GM21423 (cell line): ENCODE data around the gene SCARF2.

Experiments used
- ATAC-seq: cut with Tn5 transposase; IDR thresholded peaks from one replicate; pipeline ENCODE4 v1.9.1; 2021; ENCODE audit warnings: mild to moderate bottlenecking, moderate library complexity; ENCODE audit not compliant: unreplicated experiment

The SCARF2 gene

DNA sequence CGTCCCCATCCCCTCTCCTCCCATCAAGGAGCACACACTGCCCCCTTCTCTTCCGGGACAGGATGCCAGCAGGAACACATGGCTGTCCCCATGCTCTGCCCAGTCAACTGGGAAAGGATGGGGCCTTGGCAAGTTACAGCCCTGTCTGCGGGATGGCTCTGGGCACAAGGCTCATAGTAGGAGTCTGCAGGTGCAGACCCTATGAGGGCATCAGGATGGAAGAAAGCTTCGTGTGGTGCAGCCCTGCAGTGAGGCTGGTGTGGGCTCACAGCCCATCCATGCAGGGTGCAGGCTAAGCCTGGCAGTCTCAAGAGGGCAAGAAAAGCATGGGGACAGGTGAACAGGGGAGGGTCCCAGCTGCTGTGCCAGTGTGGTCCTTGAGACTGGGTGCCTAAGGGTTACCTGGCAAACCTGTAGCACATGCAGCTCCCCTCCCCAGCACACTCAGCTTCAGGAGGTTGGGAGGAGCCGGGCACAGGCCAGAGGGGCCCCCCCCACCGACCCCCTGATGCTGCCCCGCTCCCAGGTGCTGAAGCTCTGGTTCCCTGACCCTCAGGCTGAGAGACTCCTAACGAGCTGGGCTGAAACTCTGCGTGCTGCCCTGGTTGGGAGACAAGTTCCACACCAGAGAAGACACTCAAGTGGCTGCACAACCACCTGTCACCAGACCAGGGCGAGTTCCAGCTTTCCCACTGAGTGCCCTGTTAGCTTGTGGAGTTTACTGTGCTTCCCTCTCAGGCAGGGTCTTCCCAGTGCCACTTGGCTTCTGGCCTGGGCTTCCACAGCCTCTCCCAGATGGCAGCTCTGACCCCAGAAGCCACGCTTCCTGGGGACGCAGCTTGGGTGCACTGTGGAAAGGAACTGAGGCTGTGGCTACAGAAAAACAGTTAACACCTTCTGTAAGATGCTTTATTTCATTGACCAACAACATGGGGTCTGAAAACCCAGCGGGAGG lies 3.3 kb upstream of the SCARF2 start:
- no peak for ATAC-seq

DNA sequence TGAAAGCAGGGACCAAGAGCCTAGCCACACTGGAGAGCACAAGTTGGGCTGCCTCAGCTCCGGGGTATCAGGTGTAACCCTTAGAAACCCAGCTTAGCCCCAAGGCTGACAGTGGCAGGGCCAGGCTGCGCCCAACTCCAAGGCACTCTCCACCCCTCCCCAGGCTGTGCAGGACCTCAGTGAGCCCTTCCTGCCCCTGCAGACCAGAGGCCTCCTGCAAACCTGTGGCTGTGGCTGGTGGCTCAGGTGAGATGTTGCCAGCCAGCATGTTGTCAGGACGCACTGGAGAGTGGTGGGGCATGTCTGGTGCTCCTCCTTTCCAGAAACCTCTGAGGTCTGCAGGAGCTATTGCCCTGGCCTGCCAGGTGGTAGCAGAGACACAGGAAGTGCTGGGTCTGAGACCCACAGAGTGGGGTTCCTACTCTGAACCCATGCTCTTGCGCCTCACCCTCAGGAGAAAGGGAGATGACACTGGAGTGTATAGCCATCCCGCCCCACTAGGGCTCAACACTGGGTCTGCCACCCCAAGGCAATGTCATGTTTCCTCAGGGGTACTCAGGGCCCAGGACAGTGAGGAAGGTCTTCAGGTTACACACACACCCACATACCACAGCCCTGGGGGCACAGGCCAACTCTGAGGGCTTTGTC lies 2.4 kb upstream of the SCARF2 start:
- ATAC-seq: no peak

DNA sequence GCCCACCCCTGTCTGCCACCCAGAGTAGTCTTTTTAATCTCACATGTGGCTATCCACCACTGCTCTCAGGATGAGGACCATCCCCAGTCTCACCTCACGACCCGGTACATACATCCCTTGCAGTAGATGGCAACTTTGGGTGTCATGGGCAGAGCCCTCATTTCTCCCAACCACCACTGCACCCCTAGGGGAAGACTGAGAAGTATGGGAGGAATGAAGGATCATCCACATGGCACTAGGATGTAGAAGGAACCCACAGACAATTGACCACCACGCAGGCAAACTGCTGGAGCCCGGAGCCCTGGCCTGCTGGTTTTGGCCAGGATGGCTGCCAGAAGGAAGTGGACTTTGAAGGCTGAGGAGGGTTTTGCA lies 1.9 kb upstream of the SCARF2 start:
- ATAC-seq: no peak

DNA sequence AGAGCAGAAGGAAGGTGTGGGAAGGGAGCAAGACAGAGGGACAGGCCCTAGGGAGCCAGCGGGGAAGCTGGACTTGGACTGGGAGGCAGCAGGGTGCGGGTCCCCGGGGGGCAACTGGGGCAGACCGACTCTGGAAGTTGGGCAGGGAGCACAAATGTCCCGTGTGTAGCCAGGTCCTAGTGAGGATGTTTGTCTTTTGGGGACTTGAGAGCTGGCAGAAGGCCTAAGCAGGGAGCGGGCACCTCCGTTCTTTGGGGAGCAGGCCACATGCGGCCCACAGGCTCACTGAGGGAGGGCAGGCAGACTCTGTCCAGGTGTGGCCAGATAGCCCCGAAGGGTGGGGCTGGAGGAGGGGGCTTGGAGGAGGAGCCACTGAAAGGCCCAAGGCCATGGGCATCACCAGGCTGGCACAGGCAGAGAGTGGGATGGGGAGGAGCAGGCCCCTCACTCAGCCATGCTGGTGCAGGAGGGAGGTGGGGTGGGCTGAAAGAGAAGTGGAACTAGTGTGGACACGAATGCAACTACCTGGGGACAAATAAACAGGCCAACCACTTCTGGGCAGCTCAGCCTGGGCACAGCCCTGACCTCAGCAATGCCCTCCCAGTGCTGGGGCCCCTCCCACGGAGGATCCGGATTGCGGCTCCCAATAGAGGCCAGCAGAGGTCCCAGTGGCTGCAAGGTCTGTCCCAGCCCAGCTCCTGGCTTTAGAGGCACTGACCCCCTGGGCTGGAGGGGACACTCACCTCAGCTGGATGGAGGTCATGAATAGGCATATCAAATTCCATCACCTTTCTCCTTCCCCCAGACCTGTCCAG lies 1.3 kb upstream of the SCARF2 start:
- no peak for ATAC-seq

DNA sequence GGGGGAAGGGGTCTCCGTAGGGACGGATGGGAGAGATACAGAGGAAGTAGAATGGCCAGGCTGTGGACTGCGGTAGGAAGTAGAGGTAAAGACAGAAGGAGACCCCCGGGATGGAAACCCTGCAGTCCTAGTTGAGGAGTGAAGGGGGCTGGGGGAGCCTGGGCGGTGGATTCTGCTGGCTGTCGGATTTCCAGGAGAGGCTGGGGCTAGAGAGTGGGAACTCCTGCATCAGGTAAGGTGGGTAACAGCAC lies 727 bp upstream of the SCARF2 start:
- ATAC-seq: no peak

DNA sequence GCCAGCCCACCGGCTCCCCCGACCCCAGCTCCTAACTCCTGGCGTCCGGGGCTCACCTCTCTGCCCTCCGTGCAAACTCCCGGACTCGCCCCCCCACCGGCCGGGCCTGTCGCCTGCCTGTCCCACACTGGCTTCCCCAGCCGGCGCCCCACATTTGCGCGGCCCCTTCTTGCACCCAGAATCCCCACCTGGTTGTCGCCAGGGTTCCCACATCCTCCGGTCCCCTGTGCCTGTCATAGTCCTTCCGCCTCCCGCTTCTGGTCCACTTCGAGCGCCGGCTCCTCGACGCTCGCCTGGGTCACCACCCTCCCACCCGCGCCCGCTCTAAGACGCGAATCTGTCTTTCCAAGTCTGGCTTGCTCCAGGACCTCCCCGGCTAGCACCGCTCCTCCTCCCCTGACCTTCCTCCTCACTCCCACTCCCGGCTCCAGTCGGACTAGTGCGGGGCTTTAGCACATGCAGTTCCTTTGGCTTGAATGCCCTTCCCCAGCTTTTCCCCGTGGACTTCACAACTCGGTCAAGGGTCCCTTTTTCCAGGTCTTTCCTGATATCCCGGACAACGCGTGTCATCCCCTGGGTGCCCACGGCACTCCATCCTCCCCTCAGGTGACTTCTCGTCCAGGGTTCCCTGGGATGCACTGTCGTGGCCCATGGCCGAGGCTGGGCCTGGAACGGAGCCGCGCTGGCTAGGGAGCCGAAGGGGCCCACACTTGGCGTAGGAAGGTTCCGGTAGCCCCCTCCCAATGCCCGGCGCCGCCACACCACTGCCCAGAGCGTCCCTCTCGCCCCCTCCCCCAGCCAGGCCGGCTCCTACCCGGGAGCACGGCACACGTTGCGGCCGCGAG lies 635 bp downstream of the SCARF2 start:
- no peak for ATAC-seq

DNA sequence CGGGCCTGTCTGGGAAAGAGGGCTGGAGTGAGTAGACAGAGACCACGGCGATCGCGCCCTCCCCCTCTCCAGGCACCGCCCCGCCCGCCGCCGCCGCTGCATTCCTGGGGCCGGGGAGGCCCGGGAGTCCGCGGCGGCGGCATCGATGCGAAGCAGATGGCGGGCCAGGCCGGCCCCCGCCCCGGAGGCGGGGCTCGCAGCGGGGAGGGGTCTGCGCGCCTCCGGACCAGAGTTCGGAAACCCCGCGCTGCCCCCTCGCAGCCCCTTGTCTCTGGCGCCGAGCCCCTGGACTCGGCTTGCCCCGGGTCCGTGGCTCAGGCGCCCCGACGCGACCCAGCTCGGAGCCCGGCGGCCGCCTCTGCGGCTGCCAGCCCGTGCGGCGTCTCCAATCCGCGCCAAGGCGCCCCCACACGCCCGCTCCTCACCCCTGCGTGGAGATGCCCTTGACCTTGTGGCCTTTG lies 1.3 kb downstream of the SCARF2 start:
- ATAC-seq: no peak

DNA sequence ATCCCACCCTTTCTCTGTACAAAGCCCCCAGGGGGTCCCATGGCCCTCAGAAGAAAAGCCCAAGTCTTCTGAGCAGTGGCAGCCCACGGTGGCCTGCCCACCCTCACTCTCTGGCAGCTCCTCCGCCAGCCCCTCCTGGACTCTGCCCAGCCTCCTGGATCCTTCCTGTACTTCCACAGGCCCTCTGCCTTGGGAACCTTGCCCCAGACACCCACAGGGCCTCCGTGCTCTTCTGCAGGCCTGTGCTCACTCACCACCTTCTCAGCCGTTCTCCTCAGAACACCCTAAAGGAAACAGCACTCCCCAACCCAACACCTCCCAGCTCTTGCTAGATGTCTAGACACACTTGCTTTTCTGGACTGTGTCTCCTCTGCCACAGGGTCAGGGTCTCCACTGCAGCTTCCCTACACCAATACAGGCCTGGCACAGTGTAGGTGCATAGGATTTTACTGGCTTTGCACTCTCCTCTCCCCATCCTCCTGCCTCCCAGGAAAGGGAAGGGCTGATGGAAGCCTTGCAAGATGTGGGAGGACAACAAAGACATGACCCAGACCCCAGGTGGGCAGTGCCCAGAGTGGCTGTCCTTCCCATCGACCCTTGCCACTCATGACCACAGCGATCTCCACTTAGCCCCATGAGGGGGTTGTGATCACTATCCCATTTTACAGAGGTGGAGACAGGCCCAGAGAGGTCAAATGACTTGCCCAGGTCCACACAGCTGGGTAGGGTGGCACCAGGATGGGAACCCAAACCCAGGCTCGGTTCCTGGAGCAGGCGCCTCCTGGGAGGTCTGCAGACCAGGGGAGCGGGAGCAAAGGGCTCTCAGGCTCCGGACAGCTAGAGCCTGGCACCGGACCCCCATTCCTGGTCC lies 2.0 kb downstream of the SCARF2 start:
- ATAC-seq: no peak

DNA sequence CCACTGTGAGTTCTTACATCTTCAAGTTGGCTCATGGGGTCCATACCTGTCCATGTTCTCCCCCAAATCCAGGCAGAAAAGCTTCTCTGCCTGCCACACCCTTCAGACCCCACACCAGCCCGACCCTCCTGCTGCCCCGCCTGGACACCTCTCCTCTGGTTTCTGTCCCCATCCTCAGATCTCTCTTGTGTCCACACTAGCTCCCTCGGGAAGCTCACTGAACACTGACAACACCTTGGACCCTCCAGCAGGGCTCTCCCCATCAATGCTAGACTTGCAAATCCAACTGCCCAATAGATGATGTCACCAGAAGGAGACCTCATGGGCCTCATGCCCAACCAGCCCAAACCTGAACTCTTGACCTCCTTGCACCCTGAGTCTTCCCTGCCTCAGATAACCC lies 2.9 kb downstream of the SCARF2 start:
- ATAC-seq: no peak

DNA sequence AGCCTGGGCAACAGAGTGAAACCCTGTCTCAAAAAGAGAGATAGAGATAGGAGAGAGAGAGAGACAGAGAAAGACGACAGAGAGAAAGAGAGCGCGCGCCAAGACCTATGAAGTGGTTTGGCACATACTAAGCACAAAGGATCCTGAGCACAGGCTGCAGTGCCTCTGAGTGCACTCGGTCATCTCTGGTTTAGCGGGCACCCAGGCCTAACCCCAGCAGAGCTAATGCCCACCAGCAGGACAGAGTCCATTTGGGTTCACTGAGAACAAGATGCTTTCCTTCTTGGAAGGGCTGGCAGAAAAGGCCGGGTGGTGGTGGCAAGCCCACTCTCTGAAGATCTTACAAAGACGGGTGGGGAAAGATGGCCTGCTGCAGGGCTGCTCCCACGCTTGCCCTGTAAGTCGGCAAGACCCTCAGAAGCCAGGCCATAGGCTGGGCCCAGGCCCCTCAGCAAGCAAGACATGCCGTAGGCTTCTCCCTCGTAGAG lies 3.3 kb downstream of the SCARF2 start:
- no peak for ATAC-seq

DNA sequence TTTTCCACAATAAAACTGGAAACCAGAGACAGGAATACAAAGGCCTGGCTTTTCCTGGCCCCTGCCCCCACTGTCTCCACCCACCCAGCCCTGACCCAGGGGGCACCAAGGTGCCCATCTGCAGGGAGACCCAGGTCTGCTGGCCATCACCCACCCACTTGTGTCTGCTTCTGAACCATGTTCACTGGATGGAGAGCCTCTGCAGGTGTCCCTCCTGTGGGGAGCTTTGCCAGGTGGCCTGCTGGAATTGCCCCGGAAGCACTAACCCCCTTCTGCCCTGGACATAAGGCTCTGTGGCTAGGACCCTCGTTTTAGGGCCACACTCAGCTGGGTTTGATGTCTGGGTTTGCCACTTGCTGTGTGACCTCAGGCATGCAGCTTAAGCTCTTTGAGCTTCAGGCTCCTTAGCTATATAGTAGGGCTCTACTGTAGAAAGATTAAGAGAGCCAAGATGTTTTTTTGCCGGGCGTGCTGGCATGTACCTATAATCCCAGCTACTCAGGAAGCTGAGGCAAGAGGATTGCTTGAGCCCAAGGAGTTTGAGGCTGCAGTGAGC lies 3.9 kb downstream of the SCARF2 start:
- ATAC-seq: no peak

DNA sequence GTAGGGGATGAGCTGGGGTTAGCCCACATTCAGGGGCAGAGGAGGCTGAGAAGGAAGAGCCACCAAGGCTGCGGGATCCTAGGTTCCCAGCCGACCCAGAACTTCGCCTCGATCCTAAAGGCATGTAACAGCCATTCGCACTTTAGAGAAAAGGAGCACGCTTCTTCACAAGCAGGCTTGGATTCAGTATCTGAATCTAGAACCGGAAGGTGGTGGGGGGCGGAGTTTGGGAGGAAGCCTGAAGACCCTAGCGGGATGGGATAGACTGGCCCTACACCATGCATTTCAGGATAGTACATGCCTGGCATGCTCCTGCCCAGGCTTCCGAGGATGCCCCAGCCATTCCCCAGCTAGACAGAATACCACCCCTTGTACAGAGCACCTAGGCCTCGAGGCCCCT lies 4.4 kb downstream of the SCARF2 start:
- ATAC-seq: no peak

DNA sequence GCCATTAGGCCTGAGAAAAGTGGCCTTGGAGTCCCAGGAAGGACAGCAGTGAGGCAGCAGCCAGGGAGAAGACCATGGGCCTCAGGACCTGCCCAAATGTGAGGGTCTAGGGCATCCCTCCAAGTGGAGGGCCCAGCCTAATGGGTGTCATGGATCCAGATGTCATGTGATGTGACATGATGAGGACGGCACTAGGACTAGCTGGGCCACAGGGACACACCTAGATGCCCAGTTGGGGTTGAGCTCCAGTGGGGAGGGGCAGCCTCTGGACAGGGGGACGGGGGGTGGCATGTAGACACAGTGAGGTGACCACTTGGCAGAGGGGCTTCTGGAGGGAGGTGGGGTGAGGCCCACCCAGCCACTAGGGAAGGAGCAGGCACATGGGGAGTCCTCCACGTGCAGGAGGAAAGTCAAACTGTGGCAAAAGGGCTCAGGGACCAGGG lies 5.4 kb downstream of the SCARF2 start:
- no peak for ATAC-seq

DNA sequence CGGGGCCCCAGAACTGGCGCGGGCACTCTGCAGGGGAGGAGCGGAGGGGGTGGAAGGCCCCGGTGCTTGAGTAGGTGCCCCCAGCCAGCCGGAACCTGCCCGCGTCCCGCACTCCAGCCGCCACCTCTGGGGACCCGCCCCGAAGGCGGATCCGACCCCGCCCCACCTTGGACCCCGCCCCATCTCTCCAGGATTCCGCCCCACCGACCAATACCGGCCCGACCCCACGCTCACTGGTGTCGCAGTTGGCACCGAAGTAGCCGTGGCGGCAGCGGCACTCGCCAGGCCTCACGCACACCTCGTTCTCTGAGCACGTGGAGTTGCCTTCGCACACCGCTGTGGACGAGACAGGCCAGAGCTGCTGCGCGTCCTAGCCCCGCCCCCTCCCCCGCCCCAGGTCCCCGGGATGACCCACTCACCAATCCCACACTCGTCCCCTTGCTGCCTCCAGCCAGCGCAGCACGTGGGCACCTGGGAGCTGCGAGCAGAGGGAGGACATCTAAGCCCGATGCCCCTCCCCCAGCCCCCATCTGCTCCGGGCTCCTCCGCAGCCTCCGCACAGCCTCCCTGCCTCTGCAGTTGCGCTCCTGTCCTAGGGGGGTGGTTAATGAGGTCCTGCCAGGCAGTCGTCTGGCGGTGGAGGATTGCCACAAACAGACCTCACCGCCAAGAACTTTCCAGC lies 6.0 kb downstream of the SCARF2 start:
- ATAC-seq: no peak

DNA sequence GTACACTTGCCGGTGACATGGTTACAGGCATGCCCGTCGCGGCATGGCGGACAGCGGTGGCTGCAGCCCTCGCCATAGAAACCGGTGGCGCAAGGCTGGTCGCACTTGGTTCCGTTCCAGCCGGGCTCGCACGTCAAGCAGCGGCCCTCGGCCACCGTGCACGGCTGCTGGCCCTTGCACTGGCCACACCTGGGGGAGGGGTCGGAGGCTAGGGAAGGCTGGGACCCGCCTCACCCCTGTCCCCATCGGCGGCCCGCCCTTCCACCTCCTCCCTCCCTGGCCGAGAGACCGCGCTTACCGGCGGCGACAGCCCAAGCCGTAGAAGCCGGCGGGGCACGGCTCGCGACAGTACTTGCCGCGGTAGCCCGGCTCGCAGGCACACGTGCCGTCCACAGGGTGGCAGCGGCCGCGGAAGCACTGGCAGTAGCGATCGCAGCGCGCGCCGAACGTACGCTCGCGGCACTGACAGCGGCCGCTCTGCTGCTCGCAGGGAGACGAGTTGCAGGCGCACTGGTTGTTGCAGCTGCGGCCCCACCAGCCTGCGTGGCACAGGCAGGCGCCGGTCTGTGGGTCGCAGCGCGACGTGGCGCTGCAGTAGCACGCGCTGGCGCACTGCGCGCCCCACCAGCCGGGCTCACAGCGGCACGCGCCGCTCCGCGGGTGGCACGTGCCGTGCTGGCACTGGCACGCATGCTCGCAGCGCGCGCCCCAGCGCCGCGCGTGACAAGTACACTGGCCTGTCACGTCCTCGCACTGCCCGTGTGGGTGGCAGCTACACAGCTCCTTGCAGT lies 6.7 kb downstream of the SCARF2 start:
- no peak for ATAC-seq

DNA sequence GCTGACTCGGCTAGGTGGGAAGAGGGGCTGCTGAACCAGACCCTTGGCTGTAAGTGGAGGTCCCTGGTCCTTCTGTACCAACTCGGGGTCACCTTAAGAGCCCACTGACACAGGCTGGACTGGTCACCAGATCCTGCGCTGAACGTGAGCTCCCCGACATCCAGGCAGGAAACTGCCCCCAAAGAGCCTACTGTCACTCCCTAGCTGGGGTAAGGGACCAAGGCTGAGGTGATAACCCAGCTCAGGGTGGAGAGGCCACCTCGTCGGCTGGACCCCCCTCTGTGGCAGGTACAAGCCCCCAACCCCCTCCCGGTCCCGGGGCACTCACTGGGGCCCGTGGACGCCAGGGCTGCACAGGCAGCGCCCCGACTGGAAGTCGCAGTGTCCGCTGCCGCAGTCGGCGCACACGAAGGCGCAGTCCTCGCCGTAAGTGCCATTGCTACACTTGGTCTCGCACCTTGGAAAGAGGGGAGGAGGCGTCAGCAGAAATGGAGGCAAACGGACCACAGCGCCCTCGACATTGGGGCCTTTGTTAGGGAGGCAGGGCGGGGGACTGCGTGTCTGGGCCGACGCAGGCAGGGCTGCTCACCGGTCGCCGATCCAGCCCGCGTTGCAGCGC lies 7.4 kb downstream of the SCARF2 start:
- no peak for ATAC-seq

DNA sequence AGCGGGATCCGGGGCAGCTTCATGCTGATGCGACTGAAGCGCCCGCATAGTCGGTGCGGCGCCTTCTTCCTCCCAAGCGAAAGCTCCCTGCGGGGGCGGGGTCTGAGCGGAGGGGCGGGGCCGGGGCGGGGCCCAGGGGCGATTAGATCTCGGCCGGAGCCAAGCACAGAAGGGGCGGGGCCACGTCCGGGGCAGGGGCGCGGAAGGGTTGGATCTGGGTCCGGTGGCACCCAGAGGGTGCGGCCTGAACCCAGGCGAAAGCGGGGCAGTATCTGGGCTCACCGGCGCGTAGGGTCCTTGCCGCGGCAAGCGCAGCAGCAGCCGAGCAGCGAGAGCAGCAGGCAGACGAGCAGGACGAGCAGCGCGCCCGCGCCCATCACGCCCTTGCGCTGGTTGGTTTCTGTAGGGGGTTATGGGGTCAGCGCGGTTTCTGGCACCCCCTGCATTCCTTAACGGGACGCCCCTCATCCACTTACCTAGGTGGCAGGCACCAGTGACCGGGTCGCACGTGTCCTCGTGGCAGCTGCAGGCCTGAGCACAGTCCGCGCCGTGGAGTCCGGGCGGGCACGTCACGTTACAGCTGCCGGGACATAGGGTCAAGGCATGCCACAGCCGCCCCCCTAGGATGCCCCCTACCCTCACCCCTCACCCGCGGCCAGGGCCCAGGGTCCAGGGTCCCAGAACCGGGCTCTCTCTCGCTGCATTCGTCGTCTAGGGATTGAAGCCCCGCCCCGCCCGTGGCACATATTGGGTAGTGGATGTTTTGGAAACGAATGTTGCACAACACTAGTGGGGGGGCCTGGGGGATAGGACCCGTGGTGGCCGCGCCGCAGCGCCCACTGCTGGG lies 8.1 kb downstream of the SCARF2 start:
- no peak for ATAC-seq
